ENCODE data around the gene FGFR2.
"Not testable (repeated sequence)": the region's sequence is repeated elsewhere in the genome, so short reads cannot be mapped to it uniquely, and the experiment has no call there.

The FGFR2 gene

DNA sequence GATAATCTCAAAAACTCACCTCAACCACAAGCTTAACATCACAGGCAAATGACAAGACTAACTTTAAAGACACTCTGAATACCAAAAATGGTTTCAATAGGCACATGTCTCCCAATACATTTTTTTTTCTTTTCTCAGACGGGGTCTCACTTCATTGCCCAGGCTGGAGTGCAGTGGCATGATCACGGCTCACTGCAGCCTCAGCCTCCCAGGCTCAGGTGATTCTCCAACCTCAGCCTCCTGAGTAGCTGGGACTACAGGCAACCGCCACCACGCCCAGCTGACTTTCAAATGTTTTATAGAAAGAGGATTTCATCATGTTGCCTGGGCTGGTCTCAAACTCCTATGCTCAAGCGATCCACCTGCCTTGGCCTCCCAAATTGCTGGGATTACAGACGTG lies 77.7 kb downstream of the FGFR2 start:
- H3K36me3 Mint-ChIP-seq (ENCODE audit: low read depth); H3K9me3 Mint-ChIP-seq; DNase-seq; H3K4me1 Mint-ChIP-seq; H3K27ac Mint-ChIP-seq; ATAC-seq; H3K4me3 Mint-ChIP-seq; H3K27me3 Mint-ChIP-seq: not testable (repeated sequence)

DNA sequence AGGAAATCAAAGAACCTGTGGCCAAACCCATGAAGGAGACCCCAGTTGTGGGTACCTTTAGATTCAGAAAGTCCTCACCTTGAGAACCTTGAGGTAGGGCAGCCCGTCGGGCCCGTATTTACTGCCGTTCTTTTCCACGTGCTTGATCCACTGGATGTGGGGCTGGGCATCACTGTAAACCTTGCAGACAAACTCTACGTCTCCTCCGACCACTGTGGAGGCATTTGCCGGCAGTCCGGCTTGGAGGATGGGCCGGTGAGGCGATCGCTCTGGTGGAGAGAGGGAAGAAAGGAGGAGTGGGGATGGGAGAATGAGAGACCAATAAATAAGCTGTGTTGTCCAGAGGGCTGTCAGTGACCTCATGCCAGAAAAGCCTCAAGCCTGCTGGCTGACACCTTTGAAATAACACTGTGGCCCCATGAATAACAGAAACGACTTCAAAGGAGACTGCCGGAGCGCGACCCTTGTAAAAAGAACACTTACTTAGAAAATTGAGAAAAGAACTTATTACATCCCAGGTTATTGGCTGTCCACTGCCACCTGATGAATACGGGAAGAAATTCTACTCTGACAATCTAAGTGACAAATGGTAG lies 78.2 kb downstream of the FGFR2 start:
- Mint-ChIP-seq H3K4me3 (no peak overlapping the region), H3K36me3 (ENCODE audit: low read depth) (no peaks in the 10 kb centered on the region), H3K4me1 (no peaks in the 10 kb centered on the region), H3K27ac (no peak overlapping the region), H3K9me3 (peaks cover 4% of the 10 kb centered on the region), H3K27me3 (peaks cover 2% of the 10 kb centered on the region)
- DNase-seq (no peak), ATAC-seq (no peak)

DNA sequence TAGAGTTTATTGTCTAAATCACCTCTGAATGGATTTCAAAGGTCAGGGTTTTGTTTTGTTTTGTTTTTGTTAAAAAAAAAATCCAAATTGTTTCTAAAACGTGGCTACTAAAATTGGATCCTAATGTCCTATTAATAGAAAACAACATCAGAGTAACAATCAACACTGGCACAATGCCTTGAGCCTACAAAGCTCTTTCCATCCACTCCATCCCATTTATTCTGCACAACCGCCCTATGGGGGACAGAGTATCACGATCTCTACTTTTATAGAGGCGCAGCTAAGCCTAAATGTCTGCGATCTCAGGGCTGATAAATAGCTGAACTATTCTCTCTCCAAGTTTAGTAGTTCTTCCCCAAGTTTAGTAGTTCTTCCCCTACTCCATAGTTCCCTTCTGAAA lies 78.8 kb downstream of the FGFR2 start:
- Mint-ChIP-seq H3K4me1 (no peaks in the 10 kb centered on the region), H3K36me3 (ENCODE audit: low read depth) (no peaks in the 10 kb centered on the region), H3K27me3 (peaks cover 2% of the 10 kb centered on the region), H3K9me3 (peaks cover 4% of the 10 kb centered on the region), H3K27ac (no peak overlapping the region), H3K4me3 (no peak overlapping the region)
- DNase-seq = no peak
- no peak for ATAC-seq

DNA sequence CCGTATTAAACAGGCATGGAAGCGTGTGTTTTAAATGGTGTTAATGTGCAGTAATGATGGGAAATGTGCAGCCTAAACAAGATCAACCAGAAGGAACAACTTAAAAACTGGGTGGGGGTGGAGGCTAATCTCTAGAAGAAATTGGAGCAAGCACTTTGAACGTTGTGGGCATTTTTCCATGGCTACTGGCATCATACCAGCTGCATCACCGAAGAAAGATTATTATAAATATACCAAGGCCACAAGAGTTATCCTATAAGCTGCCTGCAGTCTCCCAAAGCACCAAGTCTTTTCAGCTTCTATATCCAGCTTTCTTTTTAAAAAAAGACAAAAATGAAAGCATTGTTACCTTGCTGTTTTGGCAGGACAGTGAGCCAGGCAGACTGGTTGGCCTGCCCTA lies 79.9 kb downstream of the FGFR2 start:
- Mint-ChIP-seq H3K36me3 (ENCODE audit: low read depth) (no peaks in the 10 kb centered on the region), H3K27ac (no peak overlapping the region), H3K9me3 (peaks cover 4% of the 10 kb centered on the region), H3K4me1 (no peaks in the 10 kb centered on the region), H3K4me3 (no peak overlapping the region), H3K27me3 (peaks cover 2% of the 10 kb centered on the region)
- ATAC-seq (no peak), DNase-seq (no peak)

DNA sequence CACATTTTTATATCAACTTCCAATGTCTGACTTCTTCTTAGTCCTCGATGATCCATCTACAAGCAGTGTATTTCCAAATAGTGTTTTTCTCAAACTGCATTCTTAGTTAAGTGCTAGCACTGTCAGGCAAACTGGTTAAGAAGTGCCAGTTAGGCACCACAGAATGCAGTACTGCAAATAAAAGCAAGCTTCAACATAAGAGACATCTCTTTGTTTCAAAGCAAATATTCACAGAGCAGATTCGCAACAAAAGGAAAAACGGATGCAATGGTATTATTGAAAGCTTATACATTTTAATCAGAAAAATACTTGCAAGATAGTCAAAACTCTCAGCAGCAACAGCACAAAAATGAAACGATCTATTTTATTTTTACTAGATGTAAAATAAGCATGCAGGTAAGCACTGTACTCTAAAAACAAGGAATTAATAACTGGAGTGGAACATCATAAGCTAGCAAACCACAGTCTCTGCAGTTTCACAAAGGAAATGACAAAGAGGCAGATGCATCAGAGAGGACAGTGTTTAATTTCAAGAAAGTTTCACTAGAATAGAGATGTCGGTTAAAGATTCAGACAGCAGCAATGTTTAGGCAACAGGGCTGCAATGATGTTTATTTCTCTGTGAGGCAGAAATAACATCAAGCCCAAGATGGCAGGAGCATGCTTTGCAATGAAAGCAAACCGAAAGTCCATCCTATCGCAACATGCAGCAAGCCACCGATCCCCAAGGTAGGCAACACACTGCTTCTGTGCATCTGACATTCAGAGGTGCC lies 82.0 kb downstream of the FGFR2 start:
- H3K27ac Mint-ChIP-seq = no peak overlapping the region
- DNase-seq (no peak), ATAC-seq (no peak)
- no peak overlapping the region for H3K4me3 Mint-ChIP-seq
- H3K36me3 Mint-ChIP-seq (ENCODE audit: low read depth) = no peaks in the 10 kb centered on the region
- peaks cover 2% of the 10 kb centered on the region for H3K27me3 Mint-ChIP-seq
- H3K4me1 Mint-ChIP-seq = no peaks in the 10 kb centered on the region
- no peaks in the 10 kb centered on the region for H3K9me3 Mint-ChIP-seq

DNA sequence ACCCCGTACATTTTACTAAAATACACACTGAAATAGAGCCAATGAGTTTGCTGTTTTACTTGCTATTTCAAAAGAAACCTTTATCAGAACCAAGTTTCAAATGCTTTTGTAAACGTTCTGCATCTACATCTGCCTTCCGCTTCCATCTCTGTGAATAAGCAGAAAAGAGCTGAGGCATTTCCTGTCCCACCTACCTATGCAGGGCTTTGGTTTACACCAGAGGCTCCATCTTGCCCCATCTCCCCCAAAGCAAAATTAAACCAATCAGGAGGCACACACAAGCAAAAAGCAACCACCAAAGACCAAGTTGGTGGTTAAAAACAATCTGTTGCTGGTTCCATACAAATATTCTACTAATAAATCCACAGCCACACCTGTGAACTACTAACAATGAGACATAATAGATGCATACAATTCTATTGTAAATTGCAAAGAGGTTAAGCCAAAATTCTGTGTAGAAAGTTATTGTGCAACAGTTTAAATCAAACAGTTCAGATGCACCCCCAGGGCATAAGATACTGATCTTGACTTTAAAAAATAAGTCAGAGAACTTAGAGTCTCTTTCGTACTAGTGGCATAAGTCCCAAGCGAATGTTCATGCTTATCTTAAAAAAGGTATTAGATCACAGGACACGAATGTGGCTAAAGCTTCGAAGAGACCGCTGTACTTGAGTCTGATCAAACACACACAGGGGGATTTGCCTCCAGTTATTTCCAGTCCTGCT lies 83.9 kb downstream of the FGFR2 start:
- DNase-seq = no peak
- Mint-ChIP-seq H3K4me3 (no peak overlapping the region), H3K27ac (no peak overlapping the region), H3K36me3 (ENCODE audit: low read depth) (no peaks in the 10 kb centered on the region), H3K27me3 (peaks cover 2% of the 10 kb centered on the region), H3K4me1 (no peaks in the 10 kb centered on the region), H3K9me3 (no peaks in the 10 kb centered on the region)
- no peak for ATAC-seq

DNA sequence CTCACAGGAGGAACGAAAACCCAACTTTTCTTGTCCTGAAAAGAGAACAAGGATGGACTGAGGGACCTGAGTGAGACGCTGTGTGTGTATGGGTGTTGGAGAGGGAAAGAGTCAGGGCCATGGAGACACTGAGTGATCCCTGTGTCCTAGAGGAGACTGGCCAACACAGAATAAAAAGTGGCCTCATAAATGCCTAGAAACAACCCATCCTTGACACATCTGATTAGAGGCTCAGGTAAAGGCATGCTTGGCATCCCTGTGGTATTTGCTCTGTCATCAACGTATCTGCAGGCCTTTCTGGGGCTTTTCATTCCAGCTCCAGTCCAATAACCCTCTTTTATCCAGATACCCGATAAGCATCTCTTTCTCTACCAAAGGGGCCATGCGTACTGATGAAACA lies 86.3 kb downstream of the FGFR2 start:
- no peaks in the 10 kb centered on the region for H3K27me3 Mint-ChIP-seq
- ATAC-seq (no peak), DNase-seq (no peak)
- H3K9me3 Mint-ChIP-seq = no peaks in the 10 kb centered on the region
- H3K4me1 Mint-ChIP-seq = no peaks in the 10 kb centered on the region
- H3K36me3 Mint-ChIP-seq (ENCODE audit: low read depth) = no peaks in the 10 kb centered on the region
- no peak overlapping the region for H3K27ac Mint-ChIP-seq
- no peak overlapping the region for H3K4me3 Mint-ChIP-seq

DNA sequence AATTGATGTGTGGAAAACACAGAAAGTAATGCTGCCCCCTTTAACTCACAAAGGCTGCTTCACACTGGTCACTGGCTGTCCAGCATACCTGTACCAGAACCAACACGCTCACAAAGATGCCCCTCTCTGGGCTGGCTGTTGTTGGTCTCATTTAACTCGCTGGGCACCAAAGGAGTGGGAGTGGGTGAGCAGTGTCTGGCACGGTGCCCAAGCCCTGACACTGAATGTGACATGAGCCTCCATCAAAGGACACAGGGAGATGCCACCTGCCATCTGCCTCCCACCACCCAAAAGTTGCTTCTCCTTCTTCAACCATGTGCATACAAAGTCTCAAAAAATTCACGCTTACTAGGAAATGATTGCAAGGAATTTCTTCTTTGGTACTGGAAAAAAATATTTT lies 86.8 kb downstream of the FGFR2 start:
- H3K4me1 Mint-ChIP-seq = no peaks in the 10 kb centered on the region

DNA sequence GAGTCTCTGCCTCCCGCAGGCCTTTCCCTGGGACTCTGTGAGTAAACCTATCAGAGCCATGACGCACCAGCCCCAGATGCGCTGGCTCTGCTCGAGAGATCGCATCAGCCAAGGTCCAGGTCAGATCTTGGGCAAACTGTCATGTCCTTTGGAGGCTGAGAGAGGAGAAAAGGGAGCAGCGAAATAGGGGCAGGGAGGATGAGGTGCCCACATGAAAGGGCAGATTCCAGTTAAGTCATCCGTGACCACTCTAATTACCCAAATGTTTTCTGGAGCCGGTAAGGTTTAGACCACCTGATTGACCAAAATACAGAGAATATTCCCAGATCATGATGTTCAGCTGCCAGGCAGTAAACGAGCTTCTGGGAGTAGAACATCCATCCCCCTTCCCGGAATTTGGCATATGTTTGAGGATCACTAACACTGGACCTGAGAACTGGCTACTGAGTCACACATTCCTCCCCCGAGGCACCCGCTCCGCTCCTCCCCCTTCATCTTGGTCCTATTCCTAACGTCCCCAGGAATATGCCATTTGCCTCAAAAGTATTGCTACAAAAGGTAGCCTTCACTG lies 88.0 kb downstream of the FGFR2 start:
- Mint-ChIP-seq H3K27me3 (no peaks in the 10 kb centered on the region), H3K4me1 (no peaks in the 10 kb centered on the region), H3K9me3 (no peaks in the 10 kb centered on the region), H3K36me3 (ENCODE audit: low read depth) (no peaks in the 10 kb centered on the region), H3K27ac (no peak overlapping the region), H3K4me3 (no peak overlapping the region)
- DNase-seq (no peak), ATAC-seq (no peak)

More for the DNA sequence above, 86.8 kb downstream of the FGFR2 start:
- DNase-seq (no peak), ATAC-seq (no peak)
- Mint-ChIP-seq H3K27ac (no peak overlapping the region), H3K4me3 (no peak overlapping the region), H3K27me3 (no peaks in the 10 kb centered on the region), H3K9me3 (no peaks in the 10 kb centered on the region), H3K36me3 (ENCODE audit: low read depth) (no peaks in the 10 kb centered on the region)

DNA sequence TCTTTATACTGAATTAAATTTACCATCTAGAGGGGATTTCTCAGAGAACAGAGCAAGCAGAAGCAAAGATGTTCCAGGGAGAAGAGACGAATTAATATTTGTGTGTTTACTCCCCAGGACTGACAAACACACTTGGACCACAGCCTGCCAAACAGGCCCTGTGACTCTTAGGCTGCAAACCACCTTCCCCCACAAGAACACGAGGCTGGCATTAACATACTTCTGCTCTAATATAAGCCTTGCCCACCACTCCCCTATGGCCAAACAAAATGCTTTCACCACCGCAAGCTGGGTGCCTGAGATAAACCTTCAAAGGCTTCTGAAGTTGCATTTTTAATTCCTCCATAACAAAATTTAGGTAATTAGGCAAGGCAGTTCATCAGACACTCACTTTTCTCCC lies 88.4 kb downstream of the FGFR2 start:
- Mint-ChIP-seq H3K27me3 (no peaks in the 10 kb centered on the region), H3K4me3 (no peak overlapping the region), H3K27ac (no peak overlapping the region), H3K4me1 (no peaks in the 10 kb centered on the region), H3K36me3 (ENCODE audit: low read depth) (no peaks in the 10 kb centered on the region), H3K9me3 (no peaks in the 10 kb centered on the region)
- no peak for ATAC-seq
- no peak for DNase-seq

DNA sequence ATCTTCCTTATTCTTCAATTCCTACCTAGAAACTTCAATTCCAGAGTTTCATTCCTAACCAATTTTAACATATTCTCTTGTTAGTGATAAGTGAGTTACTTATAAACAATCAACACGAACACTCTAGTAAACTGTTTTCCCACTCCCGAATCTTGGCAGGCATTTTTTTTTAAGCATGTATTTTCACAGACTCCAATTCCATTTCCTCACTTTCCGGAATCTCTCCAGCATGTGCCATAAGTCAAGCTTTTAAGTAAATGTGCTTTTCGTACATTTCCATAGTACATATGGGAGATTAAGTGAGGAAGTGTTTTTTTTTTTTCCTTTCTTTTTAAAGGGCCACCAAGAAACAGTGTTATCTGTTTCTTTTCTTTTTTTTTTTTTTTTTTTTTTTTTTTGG lies 89.1 kb downstream of the FGFR2 start:
- no peak overlapping the region for H3K27ac Mint-ChIP-seq
- no peak for ATAC-seq

DNA sequence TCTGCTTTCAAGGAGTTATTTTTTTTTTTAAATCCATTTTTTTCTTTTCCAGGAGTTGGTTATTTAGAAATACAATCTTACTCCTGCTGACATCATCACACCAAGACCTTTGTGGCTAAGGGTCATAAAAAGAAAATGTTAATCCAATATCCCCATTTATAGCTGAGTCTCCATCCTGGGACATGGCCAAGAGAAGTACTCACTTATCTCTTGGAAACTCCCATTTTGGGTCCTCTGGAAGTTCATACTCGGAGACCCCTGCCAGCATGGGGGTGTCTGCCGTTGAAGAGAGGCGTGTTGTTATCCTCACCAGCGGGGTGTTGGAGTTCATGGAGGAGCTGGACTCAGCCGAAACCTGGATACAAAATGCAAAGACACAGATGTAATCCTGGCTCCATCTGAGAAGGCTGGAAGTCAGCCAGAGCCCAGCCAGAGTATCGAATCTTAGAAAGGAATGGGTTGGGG lies 94.6 kb downstream of the FGFR2 start:
- DNase-seq (no peak), ATAC-seq (no peak)
- Mint-ChIP-seq H3K4me1 (no peaks in the 10 kb centered on the region), H3K4me3 (no peak overlapping the region), H3K9me3 (no peaks in the 10 kb centered on the region), H3K27me3 (no peaks in the 10 kb centered on the region), H3K36me3 (ENCODE audit: low read depth) (no peaks in the 10 kb centered on the region), H3K27ac (no peak overlapping the region)

More for the DNA sequence above, 89.1 kb downstream of the FGFR2 start:
- Mint-ChIP-seq H3K4me3 (no peak overlapping the region), H3K27me3 (no peaks in the 10 kb centered on the region), H3K4me1 (no peaks in the 10 kb centered on the region), H3K36me3 (ENCODE audit: low read depth) (no peaks in the 10 kb centered on the region), H3K9me3 (no peaks in the 10 kb centered on the region)
- no peak for DNase-seq

DNA sequence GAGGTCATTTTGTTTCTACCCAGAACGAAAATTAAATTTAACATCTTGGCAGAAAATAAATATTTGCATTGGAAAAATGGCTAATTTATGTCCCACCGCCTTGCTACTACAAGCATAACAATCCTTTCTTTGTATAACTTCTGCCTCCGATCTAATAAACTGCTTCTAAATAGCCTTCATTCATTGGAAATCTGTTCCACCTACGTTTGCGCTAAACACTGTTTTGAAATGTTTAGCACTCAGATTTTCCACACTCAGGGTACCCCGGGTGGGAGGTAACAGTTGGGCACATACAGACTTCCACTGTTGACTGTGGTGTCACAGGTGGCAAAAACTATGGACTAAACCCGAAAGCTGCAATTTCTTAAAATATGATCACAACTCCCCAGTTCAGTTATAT lies 96.4 kb downstream of the FGFR2 start:
- Mint-ChIP-seq H3K4me3 (no peak overlapping the region), H3K4me1 (no peaks in the 10 kb centered on the region), H3K36me3 (ENCODE audit: low read depth) (no peaks in the 10 kb centered on the region), H3K9me3 (no peaks in the 10 kb centered on the region), H3K27ac (no peak overlapping the region), H3K27me3 (no peaks in the 10 kb centered on the region)
- no peak for DNase-seq
- ATAC-seq = no peak

DNA sequence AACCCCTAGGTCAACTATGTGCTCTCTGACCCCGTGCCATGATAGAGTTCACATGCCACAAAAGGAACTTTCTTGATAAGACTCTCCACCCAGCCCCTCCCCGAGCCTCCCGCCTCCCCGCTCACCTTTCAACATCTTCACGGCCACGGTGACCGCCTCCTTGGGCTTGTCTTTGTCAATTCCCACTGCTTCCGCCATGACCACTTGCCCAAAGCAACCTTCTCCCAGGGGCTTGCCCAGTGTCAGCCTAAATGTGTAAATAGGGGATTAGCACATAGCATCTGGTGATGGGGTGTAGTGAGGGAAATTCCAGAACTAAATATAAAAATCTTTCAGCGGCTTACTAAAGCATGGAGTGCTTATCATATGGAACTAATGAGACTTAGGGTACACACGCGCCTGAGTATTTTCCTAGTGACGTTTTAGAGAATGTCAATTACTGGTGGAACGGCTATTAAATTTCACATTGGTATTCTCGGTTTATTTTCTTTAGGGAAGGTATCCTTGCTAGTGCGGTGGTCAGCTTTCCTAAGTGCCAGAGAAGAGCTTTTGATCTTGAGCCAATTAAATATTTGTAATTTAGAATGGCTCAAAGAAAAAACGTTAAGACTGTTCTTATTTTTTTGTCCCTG lies 97.4 kb downstream of the FGFR2 start:
- DNase-seq (no peak), ATAC-seq (no peak)
- Mint-ChIP-seq H3K4me1 (no peaks in the 10 kb centered on the region), H3K9me3 (no peaks in the 10 kb centered on the region), H3K36me3 (ENCODE audit: low read depth) (no peaks in the 10 kb centered on the region), H3K27ac (no peak overlapping the region), H3K4me3 (no peak overlapping the region), H3K27me3 (no peaks in the 10 kb centered on the region)

Measured in activated naive CD8-positive, alpha-beta T cell treated with anti-CD3 and anti-CD28 coated beads, Interleukin-2, amount 50 U/mL, for 24 hours (primary cell).